Endothelial cell of umbilical vein (primary cell): ENCODE results near the gene PASD1. TPM values are rescaled to one million over a fixed set of nuclear protein-coding genes. Genes with fewer than 3 reads are reported as not detected.
"Not testable (repeated sequence)": the region's sequence is repeated elsewhere in the genome, so short reads cannot be mapped to it uniquely, and the experiment has no call there.

Source experiments
- BruUV-seq: library from RNA; stranded (reverse); fragments of 400-500 nt; replicated peaks from 2 replicates; lab custom pipeline; 2021; lab: Mats Ljungman, UMichigan
- CTCF ChIA-PET: fragments of 300-600, 350-600 bp; sonication (Branson Sonifier 250); formaldehyde crosslinking; loops from one replicate; lab custom pipeline; 2021; ENCODE audit warnings: antibody characterized with exemption, inconsistent platforms; lab: Charles Lee
- POLR2A ChIA-PET: fragments of 300-600, 350-600 bp; sonication (Branson Sonifier 250); formaldehyde crosslinking; loops from one replicate; lab custom pipeline; 2021; ENCODE audit warnings: antibody characterized with exemption, inconsistent platforms; lab: Charles Lee
- DNase-seq: peaks from one replicate; pipeline ENCODE4 v3.0.0-alpha.2; 2011; ENCODE audit warnings: low read depth, low spot score
- FAIRE-seq: peaks from 2 replicates; lab custom pipeline; 2011; peaks lifted over from hg19 to GRCh38; lab: Jason Lieb, UNC
- H2AFZ ChIP-seq: 2 replicates; pipeline ENCODE4 v1.6.0; 2012; ENCODE audit warnings: low read depth, low read length, control low read depth, inconsistent platforms
- H3K27ac ChIP-seq: 2 replicates; pipeline ENCODE4 v1.5.1; 2011; ENCODE audit warnings: low read depth, mild to moderate bottlenecking, control low read depth, low read length, moderate library complexity; ENCODE audit not compliant: insufficient read depth
- H3K27me3 ChIP-seq, 2 experiments: 2 replicates each; pipeline versions ENCODE4 v1.6.0 to v1.6.1; 2011; ENCODE audit warnings: low read length in 2 of 2, mixed read lengths in 1 of 2; ENCODE audit not compliant: control insufficient read depth in 2 of 2, insufficient read depth in 2 of 2
- H3K36me3 ChIP-seq, 2 experiments: 2 replicates in 1 of 2; 3 replicates in 1 of 2; pipeline ENCODE4 v1.5.1; 2011; ENCODE audit warnings: low read length in 2 of 2, mild to moderate bottlenecking in 1 of 2, moderate library complexity in 1 of 2; ENCODE audit not compliant: control insufficient read depth in 2 of 2, insufficient read depth in 2 of 2; ENCODE audit errors: extremely low read depth in 1 of 2
- H3K4me1 ChIP-seq: 3 replicates; pipeline ENCODE4 v1.5.1; 2011; ENCODE audit warnings: mild to moderate bottlenecking, low read length; ENCODE audit not compliant: control insufficient read depth, insufficient read depth; ENCODE audit errors: extremely low read depth
- H3K4me2 ChIP-seq: 2 replicates; pipeline ENCODE4 v1.6.1; 2011; ENCODE audit warnings: low read length, control low read depth, mixed read lengths; ENCODE audit not compliant: insufficient read depth
- H3K4me3 ChIP-seq, 3 experiments: fragments of 200-600 bp in 1 of 3; sonication (generic), shearing (Covaris generic) in 1 of 3; replicated peaks in 1 of 3; 2 replicates each; pipeline ENCODE4 v1.5.1; 2011 to 2016; ENCODE audit warnings: control low read depth in 3 of 3, low read length in 3 of 3, mild to moderate bottlenecking in 2 of 3, inconsistent platforms in 1 of 3, low read depth in 1 of 3, moderate library complexity in 1 of 3; ENCODE audit not compliant: insufficient read depth in 1 of 3
- H3K79me2 ChIP-seq: 2 replicates; pipeline ENCODE4 v1.6.0; 2012; ENCODE audit warnings: low read length, inconsistent platforms; ENCODE audit not compliant: control insufficient read depth, insufficient read depth
- H3K9ac ChIP-seq: replicated peaks from 2 replicates; pipeline ENCODE3; 2011; ENCODE audit warnings: low read length, control low read depth; ENCODE audit not compliant: insufficient read depth; ENCODE audit errors: extremely low read depth
- H3K9me1 ChIP-seq: replicated peaks from 3 replicates; pipeline ENCODE4 v1.6.0; 2011; ENCODE audit warnings: mild to moderate bottlenecking, low read length; ENCODE audit not compliant: control insufficient read depth, insufficient read depth; ENCODE audit errors: extremely low read depth
- H3K9me3 ChIP-seq: replicated peaks from 2 replicates; pipeline ENCODE4 v1.5.1; 2012; ENCODE audit warnings: low read length, inconsistent platforms; ENCODE audit not compliant: control insufficient read depth, insufficient read depth
- H4K20me1 ChIP-seq: replicated peaks from 2 replicates; pipeline ENCODE3; 2011; ENCODE audit warnings: mild to moderate bottlenecking, low read length; ENCODE audit not compliant: control insufficient read depth, insufficient read depth; ENCODE audit errors: extremely low read depth
- EZH2 ChIP-seq: IDR thresholded peaks from 2 replicates; pipeline ENCODE4 v1.6.1; 2012; ENCODE audit warnings: borderline replicate concordance, low read depth, mild to moderate bottlenecking, moderate library complexity, low read length, inconsistent platforms; ENCODE audit not compliant: severe bottlenecking
- FOS ChIP-seq: IDR thresholded peaks from 2 replicates; pipeline ENCODE4 v1.6.1; 2011; ENCODE audit warnings: mild to moderate bottlenecking, low read length, moderate library complexity, borderline replicate concordance; ENCODE audit not compliant: insufficient read depth
- GATA2 ChIP-seq: IDR thresholded peaks from 2 replicates; pipeline ENCODE4 v1.7.0; 2011; ENCODE audit warnings: low read depth, mild to moderate bottlenecking, moderate library complexity, mixed read lengths, low read length; ENCODE audit not compliant: insufficient read length, insufficient read depth
- JUN ChIP-seq: IDR thresholded peaks from 2 replicates; pipeline ENCODE4 v1.6.1; 2011; ENCODE audit warnings: borderline replicate concordance, low read depth; ENCODE audit not compliant: insufficient read length, insufficient read depth
- MYC ChIP-seq: IDR thresholded peaks from one replicate; pipeline ENCODE4 v1.6.1; 2011; ENCODE audit warnings: mild to moderate bottlenecking, low read depth, low read length
- POLR2A ChIP-seq: IDR thresholded peaks from 2 replicates; pipeline ENCODE4 v1.6.1; 2012; ENCODE audit warnings: low read depth, mild to moderate bottlenecking, control low read depth, low read length
- POLR2AphosphoS5 ChIP-seq: IDR thresholded peaks from 2 replicates; pipeline ENCODE4 v1.6.1; 2012; ENCODE audit warnings: low read depth, mild to moderate bottlenecking, control low read depth, low read length, moderate library complexity; ENCODE audit not compliant: insufficient read depth
- dilution Hi-C: fragments of 300-500 bp; cut with MboI; formaldehyde crosslinking; loops from one replicate; pipeline ENCODE4 v1.15.0; 2019; ENCODE audit warnings: low sequenced_read_pairs; ENCODE audit not compliant: extremely low pct_ligation_motif_present
- intact Hi-C: fragments of 100-400 bp; cut with micrococcal nuclease; formaldehyde crosslinking; loops from one replicate; pipeline ENCODE4 v1.10.0; 2022
- polyA plus RNA-seq, 4 experiments: library from polyadenylated mRNA; depleted of rRNA in 3 of 4; stranded (reverse) in 3 of 4; unstranded in 1 of 4; fragments of >200 nt; gene quantifications; 2 replicates each; pipeline versions ENCODE4 v1.2.1 to v1.2.3, GENCODE V29; 2011 to 2012; ENCODE audit warnings: missing spikeins in 1 of 4
- total RNA-seq: library from RNA; stranded (reverse); gene quantifications from 2 replicates; pipeline ENCODE4 v1.2.3, GENCODE V29; 2021
- TF ChIP-seq, protein P1 (sequence below): IDR thresholded peaks from 2 replicates; pipeline ENCODE4 v1.6.1; 2011; ENCODE audit not compliant: insufficient read depth, insufficient read length
- TF ChIP-seq, protein P2 (sequence below), 2 donors: IDR thresholded peaks; 1 replicate in 1 of 2; 2 replicates in 1 of 2; pipeline ENCODE4 v1.5.1; 2011; ENCODE audit warnings: low read length in 2 of 2, mild to moderate bottlenecking in 2 of 2, moderate library complexity in 2 of 2, control low read depth in 1 of 2, inconsistent platforms in 1 of 2, low read depth in 1 of 2; ENCODE audit not compliant: insufficient read depth in 1 of 2; ENCODE audit errors: extremely low read depth in 1 of 2

Gene PASD1
- total and polyA plus RNA-seq, 2 donors (not counting 3 experiments of a cell fraction or from before 2014, with no cell fraction given) = not detected

DNA sequence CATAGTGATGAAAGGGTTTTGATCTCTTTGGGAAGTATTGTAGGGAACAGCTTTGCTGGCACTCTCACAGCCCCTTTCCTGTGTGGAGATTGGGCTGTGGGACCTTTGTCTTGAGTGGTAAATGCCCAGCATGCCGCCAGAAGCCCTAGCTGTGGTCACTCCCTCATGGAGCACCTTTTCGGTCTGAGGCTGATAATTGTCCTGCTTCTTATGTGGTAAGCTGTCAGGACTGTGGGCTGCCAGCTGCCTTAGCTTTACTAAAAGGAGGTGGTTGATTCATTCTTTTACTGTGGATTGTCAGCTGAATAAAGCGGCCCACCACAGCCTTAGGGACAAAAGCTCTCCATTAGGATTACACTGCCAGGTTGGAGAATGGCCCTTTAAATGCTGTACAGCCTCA lies 7.1 kb downstream of the PASD1 start:
- Histone ChIP-seq H4K20me1 (no peaks in the 10 kb centered on the region), H3K9me1 (no peaks in the 10 kb centered on the region), H3K27me3 (no peaks in the 10 kb centered on the region), H3K4me3 (no peak overlapping the region), H2AFZ (no peak overlapping the region), H3K4me1 (no peaks in the 10 kb centered on the region), H3K9ac (no peak overlapping the region), H3K9me3 (no peaks in the 10 kb centered on the region), H3K36me3 (no peaks in the 10 kb centered on the region), H3K79me2 (no peaks in the 10 kb centered on the region), H3K27ac (no peak overlapping the region), H3K4me2 (no peak overlapping the region)
- POLR2A ChIA-PET = no interaction called here
- intact Hi-C loops (no loop called here), dilution Hi-C loops (no loop called here)
- no peak for DNase-seq
- BruUV-seq = no TSS peak
- FAIRE-seq = no peak
- CTCF ChIA-PET = no interaction called here
- TF ChIP-seq, protein P1, sequence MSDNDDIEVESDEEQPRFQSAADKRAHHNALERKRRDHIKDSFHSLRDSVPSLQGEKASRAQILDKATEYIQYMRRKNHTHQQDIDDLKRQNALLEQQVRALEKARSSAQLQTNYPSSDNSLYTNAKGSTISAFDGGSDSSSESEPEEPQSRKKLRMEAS = no peak
- no peak for TF ChIP-seq GATA2
- no peak for TF ChIP-seq JUN
- TF ChIP-seq, protein P2, sequence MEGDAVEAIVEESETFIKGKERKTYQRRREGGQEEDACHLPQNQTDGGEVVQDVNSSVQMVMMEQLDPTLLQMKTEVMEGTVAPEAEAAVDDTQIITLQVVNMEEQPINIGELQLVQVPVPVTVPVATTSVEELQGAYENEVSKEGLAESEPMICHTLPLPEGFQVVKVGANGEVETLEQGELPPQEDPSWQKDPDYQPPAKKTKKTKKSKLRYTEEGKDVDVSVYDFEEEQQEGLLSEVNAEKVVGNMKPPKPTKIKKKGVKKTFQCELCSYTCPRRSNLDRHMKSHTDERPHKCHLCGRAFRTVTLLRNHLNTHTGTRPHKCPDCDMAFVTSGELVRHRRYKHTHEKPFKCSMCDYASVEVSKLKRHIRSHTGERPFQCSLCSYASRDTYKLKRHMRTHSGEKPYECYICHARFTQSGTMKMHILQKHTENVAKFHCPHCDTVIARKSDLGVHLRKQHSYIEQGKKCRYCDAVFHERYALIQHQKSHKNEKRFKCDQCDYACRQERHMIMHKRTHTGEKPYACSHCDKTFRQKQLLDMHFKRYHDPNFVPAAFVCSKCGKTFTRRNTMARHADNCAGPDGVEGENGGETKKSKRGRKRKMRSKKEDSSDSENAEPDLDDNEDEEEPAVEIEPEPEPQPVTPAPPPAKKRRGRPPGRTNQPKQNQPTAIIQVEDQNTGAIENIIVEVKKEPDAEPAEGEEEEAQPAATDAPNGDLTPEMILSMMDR (IDR thresholded peaks at IDR 0.05; ENCODE audit: extremely low read depth in 1 of 2, insufficient read depth in 1 of 2, low read depth in 1 of 2, low read length in 2 of 2) = no peak
- TF ChIP-seq EZH2 = no peak
- TF ChIP-seq POLR2AphosphoS5 = no peak
- TF ChIP-seq MYC = no peak
- no peak for TF ChIP-seq POLR2A
- no peak for TF ChIP-seq FOS

- H3K4me3 ChIP-seq, H3K27ac ChIP-seq, intact Hi-C loops, H3K79me2 ChIP-seq, H3K4me1 ChIP-seq, H3K36me3 ChIP-seq, H2AFZ ChIP-seq, H3K9me3 ChIP-seq, DNase-seq, H4K20me1 ChIP-seq, FAIRE-seq, H3K4me2 ChIP-seq, H3K27me3 ChIP-seq, H3K9me1 ChIP-seq, dilution Hi-C loops, POLR2A ChIA-PET, CTCF ChIA-PET, BruUV-seq, H3K9ac ChIP-seq: not testable (repeated sequence)
Observed at GRCh38 chrX:151593384-151593783, 29.9 kb downstream of the PASD1 start.
